PC-9 (cell line): ENCODE data around the gene TMEM205. TPM values are rescaled to one million over a fixed set of nuclear protein-coding genes. Genes with fewer than 3 reads are reported as not detected.
A peak's percentile ranks its signal among the peaks of the same experiment; 100 is the strongest.

Source experiments
- Bru-seq: library from RNA; stranded (reverse); fragments of 400-500 nt; gene quantifications from one replicate; lab custom pipeline; 2021; lab: Mats Ljungman, UMichigan
- BruChase-seq, 2 experiments: library from RNA; stranded (reverse); fragments of 400-500 nt; gene quantifications; one replicate each; lab custom pipeline; 2021; lab: Mats Ljungman, UMichigan
- BruUV-seq: library from RNA; stranded (reverse); fragments of 400-500 nt; replicated peaks from 2 replicates; lab custom pipeline; 2021; lab: Mats Ljungman, UMichigan
- CTCF ChIA-PET: fragments of 300-600 bp; sonication (Branson Sonifier 250); formaldehyde crosslinking; loops from one replicate; lab custom pipeline; 2022; ENCODE audit warnings: antibody characterized with exemption; lab: Charles Lee
- POLR2A ChIA-PET: fragments of 300-600 bp; sonication (Branson Sonifier 250); formaldehyde crosslinking; loops from one replicate; lab custom pipeline; 2022; ENCODE audit warnings: antibody characterized with exemption; ENCODE audit not compliant: unreplicated experiment; lab: Charles Lee
- DNase-seq, 2 experiments: peaks; one replicate each; pipeline versions ENCODE4 v3.0.0 to v3.0.0-alpha.2; 2015 to 2022; ENCODE audit warnings: mixed read lengths in 1 of 2
- H2AFZ ChIP-seq: fragments of 200-600 bp; sonication (generic); 2 replicates; pipeline ENCODE4 v1.8.1; 2017; ENCODE audit warnings: antibody characterized with exemption
- H3F3A ChIP-seq: fragments of 200-600 bp; sonication (generic); 2 replicates; pipeline ENCODE4 v1.8.1; 2017; ENCODE audit warnings: antibody characterized with exemption, mild to moderate bottlenecking, low read depth; ENCODE audit not compliant: insufficient read depth
- H3K27ac ChIP-seq: fragments of 200-600 bp; sonication (generic); 2 replicates; pipeline ENCODE4 v1.6.1; 2016; ENCODE audit warnings: mixed run types
- H3K27me3 ChIP-seq: fragments of 200-600 bp; sonication (generic); 2 replicates; pipeline ENCODE4 v1.6.1; 2016; ENCODE audit warnings: low read depth, mixed run types; ENCODE audit not compliant: insufficient read depth
- H3K36me3 ChIP-seq: fragments of 200-600 bp; sonication (generic); 2 replicates; pipeline ENCODE4 v1.6.1; 2016; ENCODE audit warnings: low read depth, mixed run types
- H3K4me1 ChIP-seq: fragments of 200-600 bp; sonication (generic); replicated peaks from 2 replicates; pipeline ENCODE4 v1.6.1; 2016; ENCODE audit warnings: mixed run types; ENCODE audit not compliant: insufficient read depth
- H3K4me2 ChIP-seq: fragments of 200-600 bp; sonication (generic); 2 replicates; pipeline ENCODE4 v1.6.1; 2017; ENCODE audit warnings: mixed run types
- H3K4me3 ChIP-seq: fragments of 200-600 bp; sonication (generic); 2 replicates; pipeline ENCODE4 v1.6.1; 2016; ENCODE audit warnings: mixed run types
- H3K79me2 ChIP-seq: fragments of 200-600 bp; sonication (generic); 2 replicates; pipeline ENCODE4 v1.6.1; 2017; ENCODE audit warnings: low read depth, mixed run types
- H3K9me2 ChIP-seq: fragments of 200-600 bp; sonication (generic); 2 replicates; pipeline ENCODE4 v1.8.1; 2017; ENCODE audit warnings: mild to moderate bottlenecking; ENCODE audit not compliant: insufficient read depth
- H3K9me3 ChIP-seq: fragments of 200-600 bp; sonication (generic); 2 replicates; pipeline ENCODE4 v1.8.1; 2016; ENCODE audit warnings: low read depth; ENCODE audit not compliant: insufficient read depth
- H4K20me1 ChIP-seq: fragments of 200-600 bp; sonication (generic); 2 replicates; pipeline ENCODE4 v1.8.1; 2017; ENCODE audit not compliant: insufficient read depth
- CTCF ChIP-seq: fragments of 200-600 bp; sonication (generic); conservative IDR thresholded peaks from 2 replicates; pipeline ENCODE4 v1.6.1; 2017; ENCODE audit warnings: mixed run types, antibody characterized with exemption, mild to moderate bottlenecking, moderate library complexity
- EZH2 ChIP-seq: fragments of 200-600 bp; sonication (generic); IDR thresholded peaks from 2 replicates; pipeline ENCODE4 v1.8.0; 2017; ENCODE audit warnings: antibody characterized with exemption, low read depth
- intact Hi-C: fragments of 100-400 bp; cut with micrococcal nuclease; formaldehyde crosslinking; loops from one replicate; pipeline ENCODE4 v1.10.0; 2022; ENCODE audit not compliant: unreplicated experiment
- long read RNA-seq: library from polyadenylated mRNA; stranded (forward); transcript quantifications from one replicate; pipeline ENCODE4 v2.0.0, GENCODE V29; 2022
- total RNA-seq: library from RNA; stranded (reverse); gene quantifications from 2 replicates; pipeline ENCODE4 v1.2.3, GENCODE V29; 2021

TMEM205 gene
- total RNA-seq (80.3 and 90.6 TPM in 2 replicates), Bru-seq, nascent RNA (percentile 70 among the genes with signal in this experiment), BruChase-seq, experiment 1, labeled RNA remaining after a 2-hour chase (percentile 81 among the genes with signal in this experiment), BruChase-seq, experiment 2, labeled RNA remaining after a 6-hour chase (percentile 91 among the genes with signal in this experiment)
- long read RNA-seq, transcript TMEM205-203 (2 exons, 1,147 nt) = minor isoform, 7 of 163 reads
- long read RNA-seq, transcript TMEM205-216 (4 exons, 792 nt) = major isoform, 94 of 163 reads
- long read RNA-seq, transcript TMEM205-205 (4 exons, 677 nt) = minor isoform, 19 of 163 reads
- long read RNA-seq, transcript TMEM205-210 (4 exons, 840 nt) = minor isoform, 15 of 163 reads
- long read RNA-seq, partial matches to known transcripts = 0 of 163 reads
- long read RNA-seq, other reads (novel, unspliced or antisense) = 16 of 163 reads

GRCh38 chr19:11346104-11346940 is at the start of gene TMEM205, which contains the start of gene CCDC159:
TMEM205 (minus strand) TSS chr19:11346268; CDS start chr19:11345619, 649 bp downstream.
CCDC159 (plus strand) TSS chr19:11346519; CDS start chr19:11346607, 88 bp downstream.
- TF ChIP-seq CTCF (no peak), EZH2 (no peak)
- Histone ChIP-seq H3K79me2 (peaks cover 29% of the 10 kb centered on the region), H2AFZ (peak within 1 kb of the TSS; percentile 80), H3K27me3 (no peaks in the 10 kb centered on the region), H3K4me3 (peak within 1 kb of the TSS; percentile 90), H3K9me2 (no peaks in the 10 kb centered on the region), H3F3A (peaks cover 53% of the 10 kb centered on the region), H3K4me2 (peak within 1 kb of the TSS; percentile 92), H3K27ac (peak within 1 kb of the TSS; percentile 67), H4K20me1 (no peaks in the 10 kb centered on the region), H3K4me1 (peaks cover 36% of the 10 kb centered on the region), H3K9me3 (no peaks in the 10 kb centered on the region), H3K36me3 (peaks cover 14% of the 10 kb centered on the region)
- DNase-seq = peak; percentile 98 to 99
- ChIA-PET POLR2A (interaction anchor here (0.5 to 0.7 kb wide), 7 partner anchors 35 to 250 kb away, joined by 3 to 25 read pairs (median 4); no protein-coding TSS in a partner anchor), CTCF (interaction anchor here (0.5 to 1.4 kb wide), 2 partner anchors 52 to 76 kb away, joined by 3 to 8 read pairs; no protein-coding TSS in a partner anchor)
- no TSS peak for BruUV-seq
- intact Hi-C loops = loop anchor here (1.0 to 2.0 kb wide), 2 partner anchors 22 to 29 kb away; no protein-coding TSS in a partner anchor

- H3K27me3 ChIP-seq = no peaks in the 10 kb centered on the region
- intact Hi-C loops = no loop called here
- H3K36me3 ChIP-seq = no peaks in the 10 kb centered on the region
- no peak for TF ChIP-seq CTCF
- TF ChIP-seq EZH2 = no peak
- no peaks in the 10 kb centered on the region for H3K79me2 ChIP-seq
- CTCF ChIA-PET = interaction anchor here (0.7 kb wide), 1 partner anchor 187 kb away, joined by 15 read pairs; no protein-coding TSS in a partner anchor
- TSS peak; percentile 11 for BruUV-seq
- H2AFZ ChIP-seq = no peak overlapping the region
- H3K4me1 ChIP-seq = no peaks in the 10 kb centered on the region
- H3K4me3 ChIP-seq = no peak overlapping the region
- H3K9me3 ChIP-seq = no peaks in the 10 kb centered on the region
- POLR2A ChIA-PET = interaction anchor here (0.6 kb wide), 3 partner anchors 16 to 156 kb away, joined by 3 to 5 read pairs (median 4); no protein-coding TSS in a partner anchor
- DNase-seq = no peak
- peaks cover 22% of the 10 kb centered on the region; the same call in 1 of the 2 replicates for H3F3A ChIP-seq
- no peaks in the 10 kb centered on the region for H3K9me2 ChIP-seq
- no peak overlapping the region for H3K4me2 ChIP-seq
- H4K20me1 ChIP-seq = peaks cover 4% of the 10 kb centered on the region; the same call in 1 of the 2 replicates
- no peak overlapping the region for H3K27ac ChIP-seq
These were observed 45.0 kb upstream of the TMEM205 start for GRCh38 chr19:11390933-11391680.
